HEK293 (cell line): Measurements from ENCODE around the gene NUMBL.

Experiments used
- CTCF ChIA-PET: fragments of 350-600 bp; formaldehyde crosslinking; extraction: SDS; loops from one replicate; lab custom pipeline; 2021; ENCODE audit warnings: antibody characterized with exemption; lab: Yijun Ruan, JAX
- POLR2A ChIA-PET: fragments of 300-600 bp; formaldehyde crosslinking; extraction: SDS; loops from one replicate; lab custom pipeline; 2020; ENCODE audit warnings: antibody characterized with exemption, inconsistent platforms; lab: Yijun Ruan, JAX
- H3K27ac ChIP-seq: fragments of 200-500 bp; sonication (Bioruptor generic); 2 replicates; pipeline ENCODE4 v1.5.1; 2014; ENCODE audit warnings: low read depth, low read length, control low read depth, inconsistent platforms; ENCODE audit errors: extremely low read depth
- H3K36me3 ChIP-seq, 2 experiments: fragments of 200-500 bp in 1 of 2; sonication (Bioruptor generic) in 1 of 2; 1 replicate in 1 of 2; 2 replicates in 1 of 2; pipeline ENCODE4 v1.5.1; 2014 to 2017; ENCODE audit warnings: inconsistent platforms in 2 of 2, low read length in 2 of 2; ENCODE audit not compliant: control insufficient read depth in 2 of 2, insufficient read depth in 1 of 2
- H3K4me1 ChIP-seq: fragments of 200-500 bp; sonication (Bioruptor generic); 2 replicates; pipeline ENCODE4 v1.5.1; 2014; ENCODE audit warnings: mild to moderate bottlenecking, low read length, inconsistent platforms; ENCODE audit not compliant: control insufficient read depth, insufficient read depth
- H3K4me3 ChIP-seq: 2 replicates; pipeline ENCODE4 v1.5.1; 2011; ENCODE audit warnings: low read depth, mild to moderate bottlenecking, control low read depth, low read length, moderate library complexity
- H3K9me3 ChIP-seq: fragments of 200-500 bp; sonication (Bioruptor generic); 2 replicates; pipeline ENCODE4 v1.5.1; 2014; ENCODE audit warnings: low read depth, low read length, inconsistent platforms; ENCODE audit not compliant: control insufficient read depth, insufficient read depth
- IKZF3 ChIP-seq: fragments of 450-650 bp; IDR thresholded peaks from 2 replicates; pipeline ENCODE4 v1.5.0; 2018; ENCODE audit warnings: missing biosample characterization, mild to moderate bottlenecking, missing genetic modification characterization, moderate library complexity
- KLF16 ChIP-seq: fragments of 450-650 bp; formaldehyde crosslinking; IDR thresholded peaks from 2 replicates; pipeline ENCODE4 v1.5.1; 2017; ENCODE audit warnings: missing biosample characterization, missing genetic modification characterization
- MYNN ChIP-seq: fragments of 450-650 bp; formaldehyde crosslinking; IDR thresholded peaks from 2 replicates; pipeline ENCODE4 v1.5.1; 2016; ENCODE audit warnings: missing biosample characterization, missing genetic modification characterization, borderline replicate concordance
- RBAK ChIP-seq: fragments of 450-650 bp; formaldehyde crosslinking; IDR thresholded peaks from 2 replicates; pipeline ENCODE4 v1.5.1; 2016; ENCODE audit warnings: missing biosample characterization, missing genetic modification characterization
- ZBTB21 ChIP-seq: fragments of 450-650 bp; formaldehyde crosslinking; IDR thresholded peaks from 2 replicates; pipeline ENCODE4 v1.5.1; 2017; ENCODE audit warnings: missing biosample characterization, missing genetic modification characterization
- ZBTB7A ChIP-seq: fragments of 450-650 bp; formaldehyde crosslinking; IDR thresholded peaks from 2 replicates; pipeline ENCODE4 v1.5.1; 2016; ENCODE audit warnings: low read depth, missing biosample characterization, missing genetic modification characterization
- ZNF155 ChIP-seq: fragments of 450-650 bp; formaldehyde crosslinking; IDR thresholded peaks from 2 replicates; pipeline ENCODE4 v1.5.1; 2016; ENCODE audit warnings: missing biosample characterization, missing genetic modification characterization
- ZNF157 ChIP-seq: fragments of 450-650 bp; formaldehyde crosslinking; IDR thresholded peaks from 2 replicates; pipeline ENCODE4 v1.5.1; 2016; ENCODE audit warnings: missing biosample characterization, missing genetic modification characterization
- ZNF174 ChIP-seq: fragments of 450-650 bp; formaldehyde crosslinking; IDR thresholded peaks from 2 replicates; pipeline ENCODE4 v1.5.0; 2017; ENCODE audit warnings: missing biosample characterization, mild to moderate bottlenecking, missing genetic modification characterization
- ZNF223 ChIP-seq: fragments of 450-650 bp; formaldehyde crosslinking; IDR thresholded peaks from 2 replicates; pipeline ENCODE4 v1.5.1; 2016; ENCODE audit warnings: missing biosample characterization, missing genetic modification characterization
- ZNF23 ChIP-seq: fragments of 450-650 bp; formaldehyde crosslinking; IDR thresholded peaks from 2 replicates; pipeline ENCODE4 v1.5.1; 2016; ENCODE audit warnings: missing biosample characterization, missing genetic modification characterization, borderline replicate concordance
- ZNF239 ChIP-seq: fragments of 450-650 bp; formaldehyde crosslinking; IDR thresholded peaks from 2 replicates; pipeline ENCODE4 v1.5.1; 2016; ENCODE audit warnings: missing biosample characterization, missing genetic modification characterization
- ZNF266 ChIP-seq: fragments of 450-650 bp; formaldehyde crosslinking; IDR thresholded peaks from 2 replicates; pipeline ENCODE4 v1.5.1; 2016; ENCODE audit warnings: missing biosample characterization, missing genetic modification characterization, low read depth
- ZNF302 ChIP-seq: fragments of 450-650 bp; formaldehyde crosslinking; IDR thresholded peaks from 2 replicates; pipeline ENCODE4 v1.5.1; 2016; ENCODE audit warnings: missing biosample characterization, missing genetic modification characterization, low read depth
- ZNF311 ChIP-seq: fragments of 450-650 bp; formaldehyde crosslinking; IDR thresholded peaks from 2 replicates; pipeline ENCODE4 v1.5.1; 2017; ENCODE audit warnings: missing biosample characterization, missing genetic modification characterization, borderline replicate concordance
- ZNF350 ChIP-seq: fragments of 450-650 bp; formaldehyde crosslinking; IDR thresholded peaks from 2 replicates; pipeline ENCODE4 v1.5.0; 2017; ENCODE audit warnings: missing biosample characterization, mild to moderate bottlenecking, missing genetic modification characterization
- ZNF366 ChIP-seq: fragments of 450-650 bp; formaldehyde crosslinking; conservative IDR thresholded peaks from 2 replicates; pipeline ENCODE4 v1.5.1; 2016; ENCODE audit warnings: missing biosample characterization, missing genetic modification characterization
- ZNF529 ChIP-seq: fragments of 450-650 bp; formaldehyde crosslinking; IDR thresholded peaks from 2 replicates; pipeline ENCODE4 v1.5.1; 2017; ENCODE audit warnings: missing genetic modification characterization, missing biosample characterization; ENCODE audit not compliant: insufficient replicate concordance
- ZNF530 ChIP-seq: fragments of 450-650 bp; formaldehyde crosslinking; IDR thresholded peaks from 2 replicates; pipeline ENCODE4 v1.5.1; 2016; ENCODE audit warnings: low read depth, missing biosample characterization, missing genetic modification characterization
- ZNF555 ChIP-seq: fragments of 450-650 bp; formaldehyde crosslinking; conservative IDR thresholded peaks from 2 replicates; pipeline ENCODE4 v1.5.1; 2017; ENCODE audit warnings: missing biosample characterization, mild to moderate bottlenecking, missing genetic modification characterization, inconsistent platforms
- ZNF560 ChIP-seq: fragments of 450-650 bp; formaldehyde crosslinking; IDR thresholded peaks from 2 replicates; pipeline ENCODE4 v1.5.1; 2017; ENCODE audit warnings: missing biosample characterization, missing genetic modification characterization, borderline replicate concordance
- ZNF596 ChIP-seq: fragments of 450-650 bp; IDR thresholded peaks from 2 replicates; pipeline ENCODE4 v1.5.0; 2018; ENCODE audit warnings: missing biosample characterization, mild to moderate bottlenecking, missing genetic modification characterization, moderate library complexity
- ZNF660 ChIP-seq: fragments of 450-650 bp; IDR thresholded peaks from 2 replicates; pipeline ENCODE4 v1.5.1; 2018; ENCODE audit warnings: missing biosample characterization, mild to moderate bottlenecking, missing genetic modification characterization
- ZNF768 ChIP-seq: fragments of 450-650 bp; formaldehyde crosslinking; IDR thresholded peaks from 2 replicates; pipeline ENCODE4 v1.5.1; 2018; ENCODE audit warnings: missing biosample characterization, mild to moderate bottlenecking, missing genetic modification characterization
- ZSCAN30 ChIP-seq: fragments of 450-650 bp; IDR thresholded peaks from 2 replicates; pipeline ENCODE4 v1.5.1; 2018; ENCODE audit warnings: missing biosample characterization, mild to moderate bottlenecking, missing genetic modification characterization, moderate library complexity
- TF ChIP-seq, protein P1 (sequence below): IDR thresholded peaks from 2 replicates; pipeline ENCODE4 v1.6.1; 2011; ENCODE audit warnings: mild to moderate bottlenecking, low read depth, low read length, borderline replicate concordance
- TF ChIP-seq, protein P2 (sequence below): fragments of 450-650 bp; formaldehyde crosslinking; IDR thresholded peaks from 2 replicates; pipeline ENCODE4 v1.5.1; 2016; ENCODE audit warnings: missing biosample characterization, missing genetic modification characterization
- TF ChIP-seq, protein P3 (sequence below): fragments of 450-650 bp; formaldehyde crosslinking; IDR thresholded peaks from 2 replicates; pipeline ENCODE4 v1.5.1; 2016; ENCODE audit warnings: missing biosample characterization, missing genetic modification characterization

NUMBL gene

DNA sequence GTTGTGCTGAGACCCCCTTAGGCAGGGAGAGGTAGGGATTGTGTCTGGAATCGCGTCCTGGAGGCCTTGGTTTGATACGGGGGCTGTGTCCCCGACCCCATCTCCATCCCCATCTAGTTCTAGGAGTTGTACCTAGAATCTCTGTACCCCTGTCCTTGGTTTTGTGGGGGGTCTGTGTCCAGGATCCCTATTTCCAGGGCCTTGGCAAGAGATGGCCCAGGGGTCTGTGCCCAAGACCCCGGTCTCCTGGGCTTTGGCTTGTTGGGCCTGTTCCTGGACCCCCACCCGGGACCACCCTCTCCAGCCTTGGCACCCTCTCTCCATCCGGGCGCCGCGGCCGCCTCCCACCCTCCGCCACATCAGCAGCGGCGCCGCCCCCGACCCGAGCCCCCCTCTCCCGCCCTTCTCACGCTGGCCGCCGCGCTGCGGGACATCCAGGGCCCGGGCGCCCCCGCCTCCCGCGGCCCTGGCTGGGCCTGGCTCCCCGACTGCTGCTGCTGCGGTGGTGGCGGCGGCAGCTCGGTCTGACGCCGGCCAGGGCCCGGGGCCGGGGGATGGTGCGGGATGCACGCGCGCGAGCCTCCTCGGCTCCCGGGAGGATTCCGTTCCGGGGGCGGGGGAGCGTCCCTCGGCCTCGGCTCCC lies at the start of gene NUMBL:
TSS of gene NUMBL (minus strand) at position 602 of the 643 bp plus-strand sequence. CDS start at position 434, 168 bp downstream.
- TF ChIP-seq KLF16 (tag by site-specific recombination) (no peak), ZNF366 (tag by site-specific recombination) (no peak), ZNF560 (tag by site-specific recombination) (no peak), RBAK (tag by site-specific recombination) (no peak), ZNF529 (no peak), MYNN (tag by site-specific recombination) (no peak), ZNF266 (tag by site-specific recombination) (no peak), ZNF660 (tag by site-specific recombination) (no peak; the same call in 1 of the 2 replicates), ZNF555 (tag by site-specific recombination) (no peak), ZNF768 (tag by site-specific recombination) (no peak), ZNF157 (tag by site-specific recombination) (no peak), ZNF596 (tag by site-specific recombination) (peak; percentile 73), ZNF311 (tag by site-specific recombination) (no peak), ZSCAN30 (peak; percentile 90), ZNF155 (no peak), ZNF350 (tag by site-specific recombination) (no peak), ZBTB21 (tag by site-specific recombination) (no peak), ZNF530 (tag by site-specific recombination) (no peak), ZNF302 (tag by site-specific recombination) (no peak), ZNF174 (tag by site-specific recombination) (no peak), ZNF23 (tag by site-specific recombination) (no peak), ZBTB7A (tag by site-specific recombination) (peak; percentile 81), ZNF223 (tag by site-specific recombination) (peak; percentile 61; the same call in 1 of the 2 replicates), IKZF3 (peak; percentile 83), ZNF239 (no peak)
- TF ChIP-seq, protein P1, sequence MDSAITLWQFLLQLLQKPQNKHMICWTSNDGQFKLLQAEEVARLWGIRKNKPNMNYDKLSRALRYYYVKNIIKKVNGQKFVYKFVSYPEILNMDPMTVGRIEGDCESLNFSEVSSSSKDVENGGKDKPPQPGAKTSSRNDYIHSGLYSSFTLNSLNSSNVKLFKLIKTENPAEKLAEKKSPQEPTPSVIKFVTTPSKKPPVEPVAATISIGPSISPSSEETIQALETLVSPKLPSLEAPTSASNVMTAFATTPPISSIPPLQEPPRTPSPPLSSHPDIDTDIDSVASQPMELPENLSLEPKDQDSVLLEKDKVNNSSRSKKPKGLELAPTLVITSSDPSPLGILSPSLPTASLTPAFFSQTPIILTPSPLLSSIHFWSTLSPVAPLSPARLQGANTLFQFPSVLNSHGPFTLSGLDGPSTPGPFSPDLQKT, result no peak
- TF ChIP-seq, protein P2, sequence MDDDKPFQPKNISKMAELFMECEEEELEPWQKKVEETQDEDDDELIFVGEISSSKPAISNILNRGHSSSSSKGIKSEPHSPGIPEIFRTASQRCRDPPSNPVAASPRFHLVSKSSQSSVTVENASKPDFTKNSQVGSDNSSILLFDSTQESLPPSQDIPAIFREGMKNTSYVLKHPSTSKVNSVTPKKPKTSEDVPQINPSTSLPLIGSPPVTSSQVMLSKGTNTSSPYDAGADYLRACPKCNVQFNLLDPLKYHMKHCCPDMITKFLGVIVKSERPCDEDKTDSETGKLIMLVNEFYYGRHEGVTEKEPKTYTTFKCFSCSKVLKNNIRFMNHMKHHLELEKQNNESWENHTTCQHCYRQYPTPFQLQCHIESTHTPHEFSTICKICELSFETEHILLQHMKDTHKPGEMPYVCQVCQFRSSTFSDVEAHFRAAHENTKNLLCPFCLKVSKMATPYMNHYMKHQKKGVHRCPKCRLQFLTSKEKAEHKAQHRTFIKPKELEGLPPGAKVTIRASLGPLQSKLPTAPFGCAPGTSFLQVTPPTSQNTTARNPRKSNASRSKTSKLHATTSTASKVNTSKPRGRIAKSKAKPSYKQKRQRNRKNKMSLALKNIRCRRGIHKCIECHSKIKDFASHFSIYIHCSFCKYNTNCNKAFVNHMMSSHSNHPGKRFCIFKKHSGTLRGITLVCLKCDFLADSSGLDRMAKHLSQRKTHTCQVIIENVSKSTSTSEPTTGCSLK, result no peak
- TF ChIP-seq, protein P3, sequence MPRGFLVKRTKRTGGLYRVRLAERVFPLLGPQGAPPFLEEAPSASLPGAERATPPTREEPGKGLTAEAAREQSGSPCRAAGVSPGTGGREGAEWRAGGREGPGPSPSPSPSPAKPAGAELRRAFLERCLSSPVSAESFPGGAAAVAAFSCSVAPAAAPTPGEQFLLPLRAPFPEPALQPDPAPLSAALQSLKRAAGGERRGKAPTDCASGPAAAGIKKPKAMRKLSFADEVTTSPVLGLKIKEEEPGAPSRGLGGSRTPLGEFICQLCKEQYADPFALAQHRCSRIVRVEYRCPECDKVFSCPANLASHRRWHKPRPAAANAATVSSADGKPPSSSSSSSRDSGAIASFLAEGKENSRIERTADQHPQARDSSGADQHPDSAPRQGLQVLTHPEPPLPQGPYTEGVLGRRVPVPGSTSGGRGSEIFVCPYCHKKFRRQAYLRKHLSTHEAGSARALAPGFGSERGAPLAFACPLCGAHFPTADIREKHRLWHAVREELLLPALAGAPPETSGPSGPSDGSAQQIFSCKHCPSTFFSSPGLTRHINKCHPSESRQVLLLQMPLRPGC, result no peak
- TF ChIP-seq, all 188 proteins: peak for 5
- POLR2A ChIA-PET, result interaction anchor here (0.5 to 2.3 kb wide), 11 partner anchors 9 to 88 kb away, joined by 3 to 16 read pairs (median 5); partner anchors contain the start of genes ACTMAP, COQ8B, ITPKC and RAB4B
- Histone ChIP-seq H3K27ac (peak within 1 kb of the TSS; percentile 80), H3K36me3 (peaks cover 21 to 44% of the 10 kb centered on the region in 2 experiments; a peak in 2 of 3 replicates), H3K4me1 (peaks cover 16% of the 10 kb centered on the region), H3K4me3 (peak within 1 kb of the TSS; percentile 37), H3K9me3 (no peaks in the 10 kb centered on the region)
- CTCF ChIA-PET, result interaction anchor here (0.6 to 0.7 kb wide), 3 partner anchors 14 to 503 kb away, joined by 3 read pairs; no protein-coding TSS in a partner anchor
